Activated CD8-positive, alpha-beta memory T cell treated with anti-CD3 and anti-CD28 coated beads for 48 hours (primary cell): ENCODE results near the gene SYTL3.

ENCODE experiments used
- DNase-seq, 3 experiments: peaks; one replicate each; pipeline ENCODE4 v3.0.0-alpha.2; 2020; ENCODE audit warnings: low read depth in 2 of 3, low spot score in 2 of 3

Gene SYTL3

GRCh38 chr6:158771399-158772152 lies 121.7 kb downstream of the SYTL3 start:
- DNase-seq: no peak

- DNase-seq: no peak
Observed at GRCh38 chr6:158772172-158772571, 122.3 kb downstream of the SYTL3 start.

DNA sequence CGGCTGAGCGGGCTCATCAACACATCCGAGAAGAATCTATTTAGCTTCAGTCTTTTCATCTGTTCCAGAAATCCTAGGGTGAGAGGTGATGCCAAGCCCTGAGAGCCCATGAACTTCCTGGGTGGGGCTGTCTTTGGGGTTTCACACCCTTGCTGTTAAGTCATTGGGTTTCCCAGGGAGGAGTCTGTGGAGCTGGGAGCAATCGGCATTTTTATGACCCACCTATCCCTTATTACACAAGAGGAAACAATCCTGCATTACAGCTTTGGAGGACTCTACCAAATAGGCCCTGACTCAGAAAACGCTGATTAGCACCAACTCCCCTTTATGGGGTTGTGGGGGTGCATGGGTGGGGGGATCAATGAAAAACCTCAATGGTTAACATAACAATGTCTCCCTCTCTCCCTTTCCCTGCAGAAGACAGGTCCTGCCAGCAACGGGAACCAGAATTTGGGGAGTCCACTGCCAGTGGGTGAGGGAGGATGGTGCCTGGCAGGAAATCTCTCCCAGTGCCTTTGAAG lies 123.1 kb downstream of the SYTL3 start:
- no peak for DNase-seq

DNA sequence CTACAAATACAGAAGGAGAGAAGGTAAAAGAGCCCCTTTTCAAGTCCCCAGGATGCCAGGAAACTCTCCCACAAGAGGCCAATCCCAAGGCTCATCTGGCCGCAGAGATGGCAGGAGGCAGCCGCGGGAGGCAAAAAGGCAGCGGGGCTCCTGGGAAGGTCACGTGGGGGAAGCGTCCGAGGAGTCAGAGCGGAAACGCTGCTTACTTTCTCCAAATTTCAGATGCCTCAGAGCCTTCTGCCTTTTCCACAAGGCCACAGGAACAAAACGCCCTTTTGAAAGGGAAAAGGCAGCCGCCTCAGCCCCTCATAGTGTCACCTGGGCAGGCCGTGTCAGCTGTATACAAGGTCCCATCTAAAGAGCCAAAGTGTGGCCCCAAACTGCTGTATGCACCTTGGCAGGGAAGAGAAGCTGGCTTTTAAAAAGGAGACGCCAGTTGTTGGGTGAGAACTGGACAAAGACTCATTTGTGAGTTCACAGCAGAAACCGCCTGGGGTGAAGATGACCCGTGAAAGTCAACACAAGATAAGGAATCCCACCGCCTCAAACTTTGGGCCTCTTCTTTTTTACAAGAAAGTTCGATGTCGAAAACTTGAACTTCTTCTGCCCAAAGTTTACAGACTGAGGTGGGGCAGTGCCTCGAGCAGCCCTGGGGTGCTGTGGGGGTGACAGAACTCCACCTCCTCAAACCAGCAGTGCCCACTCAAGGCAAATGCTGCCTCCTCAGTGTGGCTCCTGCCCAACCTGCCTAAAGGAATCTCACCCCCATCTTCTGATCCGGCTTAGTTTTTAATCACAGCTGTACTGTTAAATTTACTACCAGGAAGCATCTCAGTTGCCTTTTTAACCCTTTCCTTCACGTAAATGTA lies 124.0 kb downstream of the SYTL3 start:
- DNase-seq: no peak

GRCh38 chr6:158774717-158775449 lies 125.0 kb downstream of the SYTL3 start:
- DNase-seq: no peak

- DNase-seq: no peak
Observed at GRCh38 chr6:158775832-158776231, 126.0 kb downstream of the SYTL3 start.

GRCh38 chr6:158776737-158777136 lies 126.9 kb downstream of the SYTL3 start:
- DNase-seq: no peak

DNA sequence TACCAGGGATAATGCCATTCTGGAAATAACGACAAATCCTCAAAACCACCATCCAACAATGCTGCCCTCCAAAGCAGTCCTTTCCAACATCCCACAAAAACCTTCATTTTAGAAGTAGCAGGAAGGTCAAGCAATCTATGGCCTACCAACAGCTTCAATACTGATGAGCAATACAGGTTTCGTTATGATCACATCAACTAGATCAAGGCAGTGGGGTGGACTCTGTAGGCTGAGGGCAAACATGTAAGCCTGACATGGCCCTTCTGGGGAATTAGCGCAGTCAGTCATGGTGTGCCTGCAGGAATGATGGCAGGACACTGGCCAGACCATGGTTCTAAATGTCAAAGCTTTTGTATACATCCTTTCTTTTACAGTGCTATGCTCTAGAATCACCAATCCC lies 127.7 kb downstream of the SYTL3 start:
- no peak for DNase-seq

DNA sequence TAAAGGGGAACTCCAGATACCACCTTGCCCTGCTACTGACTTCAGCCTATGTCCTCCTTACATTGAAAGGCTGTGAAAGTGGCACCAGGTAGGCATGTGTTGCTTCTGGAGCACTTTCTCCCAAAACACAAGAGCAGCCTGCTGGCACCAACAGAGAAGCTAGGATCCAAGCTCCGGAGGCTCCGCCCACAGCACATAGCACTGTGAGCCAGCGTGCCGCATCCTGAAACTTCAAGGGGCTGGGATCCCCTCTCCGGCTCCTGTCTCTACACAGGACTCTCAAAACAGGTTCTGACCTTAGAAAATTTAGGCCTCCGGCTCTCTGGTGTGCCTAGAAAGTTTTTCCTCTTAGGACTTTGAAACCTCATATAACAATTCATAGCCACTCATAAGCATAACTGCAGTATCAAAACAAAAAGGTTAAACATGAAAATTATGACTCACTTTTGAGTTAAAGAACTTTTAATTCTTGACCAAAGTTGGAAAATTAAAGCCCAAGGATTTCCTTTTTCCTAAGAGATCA lies 128.2 kb downstream of the SYTL3 start:
- DNase-seq: no peak

DNA sequence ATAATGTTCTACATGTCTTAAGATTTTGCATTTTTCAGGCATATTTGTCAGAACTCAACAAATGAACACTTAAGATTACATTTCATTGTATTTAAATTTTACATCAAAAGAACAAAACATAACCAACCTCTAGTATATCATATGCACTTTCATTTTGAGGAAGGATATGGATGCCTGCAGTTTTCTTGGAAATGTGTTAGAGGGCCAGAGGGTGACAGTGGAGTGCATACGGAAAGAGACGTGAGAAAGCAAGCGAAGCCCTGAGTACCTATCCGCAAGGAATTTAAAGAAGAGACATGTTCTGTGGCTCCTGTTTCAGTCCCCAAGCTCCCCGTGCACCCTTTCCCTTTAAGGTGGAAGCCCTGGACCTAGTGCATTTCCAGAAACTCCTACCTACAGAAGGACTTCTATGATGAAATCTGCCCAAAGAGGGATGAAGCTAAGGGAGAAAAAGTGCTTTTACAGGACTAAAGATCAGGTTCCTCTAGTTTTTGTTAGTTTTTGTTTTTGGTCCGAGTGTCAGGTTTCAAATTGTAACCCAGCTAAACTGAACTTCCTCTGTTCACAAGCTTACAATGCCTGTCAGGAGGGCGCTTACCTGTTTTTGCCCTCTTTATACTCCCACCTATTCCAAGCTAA lies 130.5 kb downstream of the SYTL3 start:
- no peak for DNase-seq

- no peak for DNase-seq
Observed at GRCh38 chr6:158780988-158781691, 131.3 kb downstream of the SYTL3 start.

DNA sequence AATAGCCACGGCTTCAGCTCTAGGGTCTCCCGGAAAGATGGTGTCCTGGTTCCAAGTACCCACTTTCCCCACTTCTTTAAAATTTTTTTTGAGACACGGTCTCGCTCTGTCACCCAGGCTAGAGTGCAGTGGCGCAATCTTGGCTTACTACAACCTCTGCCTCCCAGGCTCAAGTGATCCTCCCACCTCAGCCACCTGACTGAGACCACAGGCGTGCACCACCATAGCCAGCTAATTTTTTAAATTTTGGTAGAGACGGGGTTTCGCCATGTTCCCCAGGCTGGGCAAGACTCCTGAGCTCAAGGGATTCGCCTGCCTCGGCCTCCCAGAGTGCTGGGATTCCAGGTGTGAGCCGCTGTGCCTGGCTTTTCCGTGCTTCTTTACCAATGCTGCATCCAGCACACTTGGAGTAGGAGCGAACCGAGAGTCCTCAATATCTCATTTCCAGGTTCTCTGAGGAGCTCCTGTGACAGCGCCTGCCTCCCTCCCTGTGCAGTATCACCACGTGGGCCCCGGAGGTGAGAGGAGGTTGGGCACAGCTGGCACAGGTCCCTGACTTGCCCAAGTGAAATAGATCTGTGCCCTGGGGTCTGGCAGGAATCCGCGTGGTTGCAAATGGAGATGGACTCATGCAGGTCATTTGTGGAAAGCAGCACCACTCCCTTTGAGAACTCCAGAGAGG lies 132.0 kb downstream of the SYTL3 start:
- DNase-seq: no peak

DNA sequence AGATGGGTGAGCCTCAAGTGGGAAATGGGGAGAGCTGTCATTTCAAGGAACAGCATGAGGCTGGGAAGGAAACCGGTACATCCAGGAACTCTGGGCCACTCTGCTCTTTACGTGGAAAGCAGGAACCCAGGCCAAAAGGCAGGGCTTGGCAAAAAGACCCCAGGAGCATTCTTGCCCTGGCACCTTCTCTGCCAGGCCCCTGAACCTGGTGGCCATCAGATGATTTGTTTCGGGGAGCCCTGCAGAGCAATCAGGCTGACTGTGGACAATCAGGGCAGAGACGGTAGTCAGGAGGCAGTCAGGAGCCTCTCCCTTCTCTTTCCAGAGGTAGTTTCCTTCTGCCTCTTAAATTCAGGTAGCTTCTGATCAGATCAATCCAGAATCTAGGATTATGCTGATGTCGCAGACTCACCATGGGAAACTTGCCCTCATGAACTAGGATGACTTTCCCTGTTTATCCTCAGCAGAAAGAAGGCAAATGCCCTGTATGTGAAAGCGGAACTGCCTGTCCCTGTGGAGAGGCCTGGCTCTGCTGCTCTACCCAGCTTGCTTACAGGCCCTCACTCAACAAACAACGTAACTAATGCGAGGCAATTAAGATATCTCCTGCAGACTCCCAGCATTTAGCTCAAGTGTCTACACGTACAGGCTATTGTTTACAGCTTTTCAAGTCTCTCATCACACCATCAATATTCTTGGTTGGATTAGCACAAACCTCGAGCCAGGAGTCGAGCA lies 132.7 kb downstream of the SYTL3 start:
- DNase-seq: no peak

GRCh38 chr6:158783167-158783450 lies 133.3 kb downstream of the SYTL3 start:
- no peak for DNase-seq

DNA sequence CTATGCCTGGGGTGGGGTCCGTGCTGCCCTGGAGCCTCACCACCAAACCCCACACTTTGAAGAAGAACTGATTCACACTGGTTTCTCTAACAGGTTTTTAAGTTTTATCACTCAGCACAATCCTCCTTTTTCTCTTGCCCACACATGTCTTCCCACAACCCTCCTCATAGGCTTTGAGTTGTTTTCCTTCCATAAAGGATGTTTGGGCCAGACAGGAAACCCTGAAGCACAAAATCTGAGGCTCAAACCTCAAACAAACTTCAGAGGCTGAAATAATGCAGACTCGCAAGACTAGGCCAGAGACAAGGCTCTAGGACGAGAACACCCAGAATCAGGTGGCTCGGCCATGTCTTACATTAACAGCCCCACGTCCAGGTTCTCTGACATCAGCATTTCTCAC lies 134.0 kb downstream of the SYTL3 start:
- no peak for DNase-seq

DNA sequence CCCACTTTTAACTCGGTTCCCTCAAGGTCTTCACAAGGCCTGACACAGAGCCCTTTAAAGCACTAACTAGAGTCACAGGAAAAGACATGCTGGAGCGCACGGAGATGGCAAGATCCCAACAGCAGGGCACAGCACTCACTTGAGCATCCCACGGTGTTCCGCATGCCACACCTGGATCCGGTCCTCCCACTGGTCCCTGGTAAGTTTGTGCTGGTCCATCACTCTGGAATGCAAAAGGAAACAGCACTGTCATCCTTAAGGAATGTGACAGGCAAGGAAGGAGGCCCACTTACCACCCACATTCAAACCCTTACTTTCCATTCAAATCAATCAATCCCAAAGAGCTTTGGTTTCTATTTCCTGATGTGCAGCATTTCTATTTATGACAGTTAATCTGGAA lies 134.7 kb downstream of the SYTL3 start:
- no peak for DNase-seq

DNA sequence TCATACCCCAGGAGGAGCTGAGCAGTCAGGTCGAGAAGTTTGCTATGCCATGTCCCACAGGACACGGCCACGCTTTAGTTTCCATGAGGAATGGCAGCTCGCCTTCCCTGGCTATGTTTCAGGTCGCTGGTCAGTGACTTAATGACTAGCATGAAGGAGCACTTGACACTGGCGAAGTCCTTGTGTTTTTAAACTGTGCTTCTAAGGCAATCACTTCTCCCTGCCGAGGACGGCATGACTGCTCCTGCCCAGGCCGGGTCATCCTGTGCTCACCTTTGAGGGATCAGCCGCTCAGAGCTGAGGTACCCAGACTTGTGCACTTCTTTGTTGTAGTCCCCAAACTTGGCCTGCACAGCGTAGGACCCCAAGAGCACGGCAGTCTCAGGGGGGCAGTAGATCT lies 135.2 kb downstream of the SYTL3 start:
- no peak for DNase-seq

GRCh38 chr6:158786645-158787304 lies 136.9 kb downstream of the SYTL3 start:
- DNase-seq: no peak

GRCh38 chr6:158787395-158787794 lies 137.5 kb downstream of the SYTL3 start:
- no peak for DNase-seq
